MV-4-11 (cell line): ENCODE data around the gene STUM.

Source experiments
- DNase-seq: peaks from one replicate; lab custom pipeline; 2025; lab: John Stamatoyannopoulos, UW

Gene STUM

GRCh38 chr1:226533220-226533619 lies 15.3 kb upstream of the STUM start:
- no peak for DNase-seq

DNA sequence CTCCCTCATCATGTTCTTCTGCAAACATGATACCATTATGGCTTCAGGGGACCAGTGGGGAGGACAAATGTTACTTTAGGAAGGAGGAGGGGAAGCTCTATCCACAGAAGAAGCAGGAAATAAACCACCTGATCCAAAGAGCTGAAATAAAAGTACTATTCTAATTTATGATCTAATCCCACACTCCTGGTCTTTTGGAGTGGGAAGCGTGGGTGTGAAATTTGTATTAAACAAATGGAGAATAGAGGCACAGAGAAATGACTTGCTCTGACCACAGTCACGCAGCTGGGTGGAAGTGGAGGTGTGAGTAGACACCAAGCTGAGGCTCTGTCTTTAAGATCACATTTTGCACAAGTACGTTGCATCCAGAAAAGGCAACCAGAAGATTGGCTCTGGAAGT lies 14.5 kb upstream of the STUM start:
- DNase-seq = no peak

DNA sequence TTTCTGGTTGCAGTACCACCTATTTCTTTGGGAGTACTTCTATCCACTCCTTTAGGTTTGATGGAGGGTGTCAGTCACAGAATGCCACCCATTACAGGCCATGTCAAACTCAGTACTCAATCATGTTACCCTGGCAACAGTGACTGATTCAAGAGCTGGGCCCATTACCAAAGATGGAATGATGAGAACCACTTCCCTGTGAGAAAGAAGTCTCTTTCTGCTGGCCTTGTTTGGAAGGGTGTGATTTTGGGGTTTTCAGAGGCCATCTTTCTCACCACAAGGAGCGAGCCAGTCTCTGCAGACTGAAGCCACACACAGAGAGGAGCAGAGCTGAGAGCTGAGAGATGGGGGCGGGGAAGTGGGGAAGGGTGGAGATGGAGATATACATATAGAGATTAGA lies 13.9 kb upstream of the STUM start:
- DNase-seq = no peak

DNA sequence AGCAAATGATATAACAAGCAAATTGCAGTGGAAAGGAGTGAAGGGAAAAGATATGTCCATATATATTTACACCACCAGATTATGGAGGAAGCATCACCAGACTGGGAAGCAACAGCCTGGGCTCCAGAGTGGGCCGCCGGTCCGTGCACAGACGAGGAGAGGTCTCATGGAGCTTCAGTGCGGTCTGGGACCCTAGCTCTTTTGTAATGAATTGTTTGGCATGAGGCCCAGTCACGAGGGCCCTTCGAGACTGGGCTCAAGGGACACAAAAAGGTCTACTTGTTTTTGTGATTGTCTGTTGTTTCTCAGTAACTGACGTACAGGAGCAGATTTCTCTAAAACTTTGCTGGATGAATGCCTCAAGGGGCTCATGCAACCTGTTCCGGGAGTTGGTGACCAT lies 12.9 kb upstream of the STUM start:
- no peak for DNase-seq

- no peak for DNase-seq
Observed at GRCh38 chr1:226541231-226541630, 7.3 kb upstream of the STUM start.

DNA sequence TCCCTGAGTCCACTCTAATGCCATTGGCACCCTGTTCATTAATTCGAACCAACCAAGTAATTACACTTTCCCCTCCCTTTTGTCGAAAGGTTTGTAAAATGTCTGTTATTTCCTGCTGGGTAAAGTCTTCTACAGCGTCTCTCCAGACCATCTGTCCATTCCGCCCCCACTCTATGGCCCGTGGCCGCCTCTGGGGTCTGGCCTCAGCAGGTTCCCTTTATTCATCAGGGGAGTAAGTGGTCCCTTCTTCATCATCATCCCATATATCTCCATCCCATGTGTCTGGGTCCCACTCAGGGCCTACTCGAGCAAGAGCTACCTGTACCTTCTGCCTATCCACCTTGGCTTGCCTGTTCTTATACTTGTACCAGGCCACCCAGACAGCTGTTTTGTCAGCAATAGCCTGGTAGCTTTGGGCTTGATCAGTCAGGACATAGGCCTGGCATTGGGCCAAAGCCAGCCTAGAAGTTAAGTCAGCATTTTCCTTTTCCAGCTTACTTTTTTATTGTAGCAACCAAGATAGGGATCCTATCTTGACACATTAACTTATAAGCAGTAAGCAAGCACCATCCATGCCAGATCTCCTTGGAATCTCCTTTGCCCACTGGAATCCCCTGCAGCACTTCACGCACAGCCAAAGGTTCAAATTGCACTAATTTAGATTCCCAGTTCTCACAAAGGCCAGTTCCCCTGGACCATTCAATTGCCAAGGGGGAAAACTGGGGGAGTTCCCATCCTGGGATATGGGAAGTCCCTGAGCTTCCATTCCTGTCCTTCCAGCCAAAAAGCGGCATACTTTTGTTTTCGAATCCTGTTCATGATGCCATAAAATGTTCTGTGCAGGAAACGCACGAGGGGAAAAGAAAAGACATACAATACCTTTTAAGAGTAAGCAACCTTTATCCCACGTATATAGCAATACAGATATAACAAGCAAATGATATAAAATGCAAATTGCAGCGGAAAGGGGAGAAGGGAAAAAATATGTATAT lies 6.6 kb upstream of the STUM start:
- DNase-seq = no peak

DNA sequence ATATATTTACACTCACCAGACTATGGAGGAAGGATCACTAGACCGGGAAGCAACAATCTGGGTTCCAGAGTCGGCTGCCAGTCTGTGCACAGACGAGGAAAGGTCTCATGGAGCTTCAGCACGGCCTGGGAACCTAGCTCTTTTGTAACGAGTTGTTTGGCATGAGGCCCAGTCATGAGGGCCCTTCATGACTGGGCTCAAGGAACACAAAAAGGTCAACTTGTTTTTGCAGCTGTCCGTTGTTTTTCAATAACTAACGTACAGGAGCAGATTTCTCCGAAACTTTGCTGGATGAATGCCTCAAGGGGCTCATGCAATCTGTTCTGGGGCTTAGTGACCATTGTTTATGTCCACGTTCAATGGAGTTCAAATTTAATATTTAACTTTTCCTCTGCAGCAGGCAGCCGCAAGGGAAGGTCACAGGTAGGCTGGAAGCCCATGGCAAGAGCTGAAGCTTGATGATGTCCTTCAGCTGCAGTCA lies 5.9 kb upstream of the STUM start:
- no peak for DNase-seq

DNA sequence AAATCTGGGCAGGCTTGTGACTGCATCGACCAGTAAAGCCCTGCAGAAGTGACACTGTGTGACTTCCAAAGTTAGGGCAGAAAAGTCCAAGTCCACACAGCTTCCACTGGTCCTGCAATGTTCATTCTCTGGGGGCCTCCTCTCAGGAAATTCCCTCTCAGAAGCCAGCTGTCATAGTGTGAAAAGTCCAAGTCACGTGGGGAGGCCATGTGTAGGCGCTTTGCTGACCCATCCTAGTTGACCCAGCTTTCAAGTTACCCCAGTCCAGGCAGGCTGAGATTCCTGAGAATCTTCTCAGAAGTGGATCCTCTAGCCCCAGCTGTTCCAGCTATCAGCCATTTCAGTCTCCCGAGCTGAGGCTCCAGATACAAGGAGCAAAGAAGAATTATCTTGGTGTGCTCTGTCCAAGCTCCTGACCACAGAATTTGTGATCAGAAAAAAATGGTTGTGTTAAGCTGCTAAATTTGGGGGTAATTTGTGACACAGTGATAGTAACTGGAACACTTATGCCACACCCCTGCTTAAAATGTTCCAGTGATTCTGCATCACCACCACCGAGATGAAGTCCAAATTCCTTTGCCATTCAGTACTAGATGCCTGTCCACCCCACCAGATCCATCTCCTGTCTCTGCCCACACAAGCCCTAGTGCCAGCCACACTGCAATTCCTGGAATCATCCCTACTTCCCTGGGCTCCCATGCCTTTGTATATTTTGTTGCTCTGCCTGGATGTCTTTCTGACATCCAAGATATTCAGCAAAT lies 2.5 kb upstream of the STUM start:
- no peak for DNase-seq

- DNase-seq = no peak
Observed at GRCh38 chr1:226546926-226547325, 1.6 kb upstream of the STUM start.

DNA sequence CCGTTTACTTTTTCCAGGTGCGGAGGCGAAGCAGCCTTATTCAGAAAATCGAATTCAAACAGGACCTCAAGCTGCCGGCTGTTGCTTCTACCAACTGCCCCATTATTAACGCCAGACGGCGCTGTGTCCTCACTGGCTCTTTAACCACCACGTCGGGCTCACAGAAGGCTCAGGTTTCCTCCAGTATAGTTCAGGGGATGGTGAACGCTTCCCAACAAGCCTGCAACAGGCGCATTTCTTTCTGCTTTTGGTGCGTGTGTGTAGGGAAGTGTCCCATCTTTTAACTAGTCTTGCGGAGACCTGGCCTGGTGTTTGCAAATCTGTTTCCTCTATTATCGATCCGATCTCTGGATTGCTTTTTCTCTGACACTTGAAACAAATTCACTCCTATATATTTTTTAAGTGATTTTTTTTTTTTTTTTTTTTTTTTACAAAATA lies 791 bp upstream of the STUM start:
- DNase-seq = peak; percentile 69

DNA sequence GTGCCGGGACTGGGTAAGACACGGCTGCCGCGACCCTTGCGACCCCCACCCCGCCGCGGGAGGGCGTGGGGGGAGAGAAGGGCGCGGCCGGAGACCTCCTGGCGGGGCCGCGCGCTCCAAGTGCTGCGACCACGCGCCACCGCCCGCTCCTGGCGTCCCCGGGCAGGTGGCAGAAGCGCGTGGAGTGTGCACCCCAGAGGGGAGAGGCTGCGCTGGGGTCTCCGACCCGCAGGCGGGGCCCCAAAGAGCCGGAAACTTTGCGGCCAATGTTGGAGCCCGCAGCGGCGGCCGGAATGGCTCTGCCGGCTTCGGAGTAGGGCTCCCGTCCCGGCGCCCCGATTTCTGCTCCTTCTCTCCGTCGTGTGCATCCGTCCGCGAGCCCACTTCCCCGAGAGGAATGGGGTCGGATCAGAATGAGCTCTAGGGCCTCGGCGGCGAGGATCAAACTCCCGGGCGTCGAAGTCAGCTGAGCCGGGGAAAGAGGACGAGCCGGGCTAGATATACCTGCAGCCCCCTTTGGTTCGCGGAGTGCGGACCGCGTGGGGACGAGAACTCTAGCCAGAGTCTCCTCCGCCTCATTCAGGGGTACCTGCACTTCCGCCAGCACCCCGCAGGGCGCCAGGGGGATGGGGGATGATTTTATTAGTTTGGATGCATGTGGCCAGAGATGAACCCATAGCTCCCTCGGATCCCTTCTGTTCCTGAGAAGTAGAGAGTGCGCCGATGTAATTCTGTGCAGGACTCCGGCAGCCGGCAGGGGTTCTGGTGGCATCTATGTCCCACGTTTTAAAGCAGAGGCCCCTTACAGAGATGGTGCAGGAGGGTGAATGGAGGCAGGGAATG lies 751 bp downstream of the STUM start:
- DNase-seq = no peak

DNA sequence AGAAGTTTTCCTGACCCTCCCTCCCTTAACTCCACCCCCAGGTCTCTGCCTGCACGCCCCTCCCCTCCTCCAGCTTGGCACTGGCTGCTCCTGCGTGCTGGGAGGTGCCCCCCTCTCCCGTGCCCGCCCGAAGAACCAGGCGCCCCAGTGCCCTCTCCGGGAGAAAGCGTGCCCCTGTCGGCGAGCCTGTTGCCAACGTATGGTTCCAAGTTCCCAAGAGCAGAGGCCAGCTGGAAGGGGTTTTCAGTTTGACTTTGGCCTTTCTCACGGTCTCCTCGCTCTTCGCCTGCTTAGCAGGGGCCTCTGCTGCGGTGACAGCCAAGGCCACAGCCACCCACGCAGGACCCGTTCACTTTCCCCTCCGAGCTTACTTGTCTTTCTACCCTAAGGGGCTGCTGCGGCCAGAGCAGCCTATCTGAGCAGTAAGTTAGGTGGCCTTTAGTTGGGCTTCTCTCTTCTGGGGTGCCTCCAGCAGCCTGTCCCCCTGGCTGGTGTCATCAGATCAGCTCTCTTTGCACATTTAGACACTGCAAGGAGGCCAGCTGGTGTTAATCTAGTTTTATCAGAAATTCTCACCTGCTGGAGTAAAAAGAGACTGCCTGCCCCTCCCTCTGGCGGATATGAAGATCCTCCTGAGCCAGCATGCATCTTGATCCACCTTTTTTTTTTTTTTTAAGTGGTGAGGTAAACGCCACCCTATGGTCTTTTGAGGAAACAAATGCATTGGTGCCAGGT lies 1.5 kb downstream of the STUM start:
- DNase-seq = no peak

DNA sequence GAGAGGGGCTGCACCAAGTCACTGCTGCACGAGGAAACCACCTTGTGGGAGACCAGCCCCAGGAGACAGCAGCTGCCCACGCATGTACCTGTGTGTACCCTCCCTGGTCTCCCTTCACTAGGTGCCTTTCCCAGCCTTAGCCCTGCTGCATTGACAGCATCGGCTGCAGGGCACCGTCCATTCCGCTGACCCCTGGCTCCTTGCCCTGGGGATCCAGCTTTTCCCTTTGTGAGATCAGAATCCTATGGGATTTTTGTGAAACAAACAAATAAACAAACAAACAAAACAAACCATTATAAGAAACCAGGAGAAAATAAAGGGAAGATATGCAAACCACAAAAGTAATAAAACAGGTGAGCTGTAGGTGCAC lies 2.1 kb downstream of the STUM start:
- DNase-seq = no peak

- DNase-seq = no peak
Observed at GRCh38 chr1:226551299-226551698, 2.7 kb downstream of the STUM start.

- no peak for DNase-seq
Observed at GRCh38 chr1:226552061-226552460, 3.5 kb downstream of the STUM start.

GRCh38 chr1:226553266-226553923 lies 4.8 kb downstream of the STUM start:
- no peak for DNase-seq

DNA sequence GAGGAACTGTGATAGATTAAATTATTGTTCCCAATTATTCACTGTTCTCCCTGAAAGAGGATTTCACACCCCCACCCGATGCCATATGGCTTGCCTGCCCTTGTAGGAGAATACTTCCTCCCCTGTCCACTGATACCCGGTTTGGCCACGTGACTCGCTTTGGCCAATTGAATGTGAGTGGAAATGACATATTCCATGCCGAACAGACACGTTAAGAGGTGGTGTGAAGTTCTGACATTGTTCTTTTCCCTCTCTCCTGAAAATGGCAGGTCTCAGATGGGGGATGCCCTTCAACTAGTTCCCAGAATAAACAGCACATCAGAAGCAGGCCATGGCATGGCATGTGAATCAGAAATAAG lies 5.3 kb downstream of the STUM start:
- DNase-seq = no peak

GRCh38 chr1:226555092-226555491 lies 6.5 kb downstream of the STUM start:
- no peak for DNase-seq

- DNase-seq = no peak
Observed at GRCh38 chr1:226557424-226557823, 8.9 kb downstream of the STUM start.

GRCh38 chr1:226558036-226558650 lies 9.6 kb downstream of the STUM start:
- peak; percentile 81 for DNase-seq
